Medulla oblongata (tissue), 1 donor: ENCODE measurements around the gene PSMD13.

Source experiments
- DNase-seq: peaks from one replicate; pipeline ENCODE4 v3.0.0-alpha.2; 2015; ENCODE audit errors: extremely low spot score

PSMD13 gene

DNA sequence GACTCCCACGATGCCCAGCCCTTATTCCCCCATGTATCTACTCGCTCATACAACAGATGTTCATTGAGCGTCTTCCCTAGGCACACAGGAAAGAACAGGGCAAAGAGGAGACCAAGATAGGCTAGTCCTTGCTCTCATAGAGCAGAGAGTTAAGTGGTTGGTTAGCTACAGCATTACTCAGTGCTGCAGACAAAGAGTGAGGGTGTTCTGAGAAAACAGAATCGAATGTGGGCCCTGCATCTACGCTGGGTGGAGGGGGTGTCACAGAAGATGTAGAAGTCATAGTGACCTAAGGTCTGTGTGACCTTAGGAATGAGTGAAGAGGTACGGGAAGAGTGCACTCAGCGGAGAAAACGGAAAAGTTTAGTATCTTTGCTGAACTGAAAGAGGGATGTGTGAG is 12.3 kb downstream of the PSMD13 start:
- DNase-seq = no peak

DNA sequence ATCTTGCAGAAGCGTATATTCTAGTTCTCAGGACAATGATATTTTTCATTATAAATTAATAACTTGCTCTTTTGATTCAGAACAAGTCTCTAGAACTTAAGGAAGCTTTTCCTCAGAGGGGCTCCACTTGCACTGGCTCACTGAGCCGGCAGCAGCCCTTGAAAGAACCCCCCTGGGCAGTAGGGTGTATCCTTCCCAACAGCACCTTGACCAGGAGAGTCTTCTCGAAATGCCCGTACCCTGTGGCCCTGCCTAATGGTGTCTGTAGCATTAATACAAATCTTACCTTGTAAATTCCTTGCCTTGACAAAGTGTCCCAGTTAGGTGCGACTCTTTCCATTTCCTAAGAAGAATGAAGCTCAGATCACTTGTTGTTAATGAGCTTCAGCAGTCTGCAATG is 13.5 kb downstream of the PSMD13 start:
- DNase-seq = no peak

DNA sequence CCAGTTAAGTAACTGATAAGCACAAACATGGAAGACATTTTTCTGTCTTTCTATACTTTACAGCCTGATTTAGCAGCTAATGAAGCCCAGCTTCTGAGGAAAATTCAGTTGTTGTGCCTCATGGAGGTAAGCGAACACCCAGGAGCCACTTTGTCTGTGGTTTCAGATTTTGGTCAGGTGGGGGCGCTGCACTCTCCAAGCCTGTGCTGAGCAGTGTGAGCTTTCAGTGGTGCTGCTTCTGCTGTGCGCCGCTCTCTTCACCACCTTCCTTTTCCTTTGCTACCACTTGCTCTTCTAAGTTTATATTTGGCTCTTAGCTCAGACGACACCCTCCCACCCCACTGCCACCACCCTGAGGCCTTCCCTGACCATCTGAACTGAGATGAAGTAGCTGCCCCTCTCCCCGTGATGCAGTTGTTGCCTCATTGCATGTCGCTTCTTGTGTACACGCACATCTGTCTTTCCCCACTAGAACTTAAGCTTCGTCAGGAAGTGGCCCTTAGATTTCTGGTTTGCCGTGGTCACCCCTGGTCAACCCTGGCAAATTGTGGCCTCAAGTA is 14.0 kb downstream of the PSMD13 start:
- DNase-seq = peak; percentile 45

DNA sequence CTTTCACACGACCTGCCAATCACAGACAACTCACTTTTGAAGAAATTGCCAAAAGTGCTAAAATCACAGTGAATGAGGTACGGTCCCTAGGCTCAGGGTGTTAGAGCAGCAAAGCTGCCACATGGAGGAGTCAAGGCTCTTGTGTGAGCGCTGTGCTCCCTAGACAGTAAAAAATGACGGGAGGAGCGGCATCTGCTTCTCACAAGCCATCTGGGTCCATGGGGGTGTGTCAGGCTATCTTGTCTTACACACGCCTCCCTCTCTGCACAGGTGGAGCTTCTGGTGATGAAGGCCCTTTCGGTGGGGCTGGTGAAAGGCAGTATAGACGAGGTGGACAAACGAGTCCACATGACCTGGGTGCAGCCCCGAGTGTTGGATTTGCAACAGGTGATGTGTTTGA is 14.8 kb downstream of the PSMD13 start:
- DNase-seq = no peak

DNA sequence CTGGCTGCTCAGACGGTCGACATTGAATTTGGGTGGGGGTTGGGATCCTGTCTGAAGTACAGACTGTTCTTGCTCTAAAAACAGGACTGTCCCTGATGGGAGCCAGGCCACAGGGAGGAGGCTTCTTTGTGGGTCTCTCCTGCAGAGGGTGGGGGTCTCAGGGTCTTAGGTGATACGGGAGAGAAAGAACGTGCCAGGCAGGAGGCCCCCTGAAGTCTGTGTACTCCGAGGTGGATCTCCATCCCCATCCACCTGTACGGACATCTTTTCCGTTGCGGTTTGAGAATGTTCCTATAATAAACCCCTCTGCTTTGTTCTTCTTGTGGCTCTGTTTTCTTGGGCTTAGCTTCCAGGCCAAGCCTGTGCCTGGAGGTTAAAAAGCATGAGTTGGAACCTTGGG is 15.9 kb downstream of the PSMD13 start:
- DNase-seq = no peak

DNA sequence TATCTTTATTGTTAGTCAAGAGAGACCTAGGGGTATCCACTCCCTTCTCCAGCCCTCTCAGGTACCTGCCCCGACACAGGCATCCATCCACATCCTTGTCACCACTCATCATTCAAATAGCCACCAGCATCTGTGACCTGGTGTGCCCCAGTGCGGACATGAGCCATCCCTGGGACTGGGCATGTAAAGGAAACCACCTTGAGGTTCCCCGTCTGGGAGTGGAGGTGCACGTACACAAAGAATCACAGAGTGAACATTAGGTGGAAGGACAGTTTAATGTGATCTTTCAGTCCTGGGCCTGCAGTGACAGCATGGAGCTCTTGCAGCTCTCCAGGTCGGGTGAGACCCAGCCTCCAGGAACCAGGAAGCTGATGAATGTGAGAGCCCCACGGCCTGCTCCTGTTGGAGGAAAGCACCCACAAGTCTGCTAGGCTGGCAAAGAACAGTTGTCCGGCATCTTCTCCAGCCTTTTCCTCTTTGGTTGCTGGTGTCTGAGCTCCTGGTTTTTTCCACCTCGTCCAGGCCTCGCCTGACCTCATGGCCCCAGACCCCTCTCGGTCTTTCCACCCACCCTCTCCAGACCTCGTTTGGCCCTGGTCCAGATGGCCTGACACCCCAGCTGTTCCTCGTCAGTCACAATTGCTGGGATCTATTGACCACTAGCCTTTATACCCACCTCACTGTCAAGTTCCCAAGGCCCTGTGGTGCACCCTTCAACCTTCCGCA is 16.5 kb downstream of the PSMD13 start:
- DNase-seq = no peak

DNA sequence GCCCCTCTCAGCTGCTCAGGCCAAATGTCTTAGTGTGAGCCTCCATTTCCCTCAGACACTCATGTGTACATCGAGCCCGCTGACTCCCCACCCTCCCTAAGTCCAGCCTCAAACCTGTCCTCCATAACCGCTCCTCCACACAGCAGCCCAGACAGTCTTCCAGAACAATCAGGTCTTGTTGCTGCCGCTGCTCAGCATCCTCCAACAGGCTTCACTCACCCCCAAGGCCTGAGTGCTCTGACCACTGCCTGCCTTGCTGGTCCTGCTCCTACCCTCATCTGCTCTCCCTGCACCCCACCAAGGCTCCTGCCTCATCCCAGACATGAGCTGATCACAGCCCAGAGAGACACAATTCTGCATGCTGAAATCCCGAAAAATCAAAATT is 17.1 kb downstream of the PSMD13 start:
- DNase-seq = no peak

DNA sequence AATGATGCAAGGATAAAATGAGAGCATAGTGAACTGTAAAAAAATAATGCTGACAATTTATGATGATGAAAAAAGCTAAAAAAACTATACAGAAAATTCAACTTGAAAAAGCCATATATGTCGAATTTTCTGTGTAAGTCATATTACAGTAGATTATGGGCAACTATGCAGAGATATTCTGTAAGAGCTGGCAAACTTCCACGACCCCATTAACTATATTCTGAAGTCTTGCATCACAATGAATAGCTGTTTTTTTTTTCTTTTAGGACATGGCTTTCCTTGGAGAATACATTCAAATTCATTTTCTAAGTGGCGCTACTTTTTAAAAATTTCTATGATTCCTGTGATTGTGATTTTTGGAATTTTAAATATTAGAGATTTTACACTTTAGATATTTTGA is 18.4 kb downstream of the PSMD13 start:
- DNase-seq = no peak

DNA sequence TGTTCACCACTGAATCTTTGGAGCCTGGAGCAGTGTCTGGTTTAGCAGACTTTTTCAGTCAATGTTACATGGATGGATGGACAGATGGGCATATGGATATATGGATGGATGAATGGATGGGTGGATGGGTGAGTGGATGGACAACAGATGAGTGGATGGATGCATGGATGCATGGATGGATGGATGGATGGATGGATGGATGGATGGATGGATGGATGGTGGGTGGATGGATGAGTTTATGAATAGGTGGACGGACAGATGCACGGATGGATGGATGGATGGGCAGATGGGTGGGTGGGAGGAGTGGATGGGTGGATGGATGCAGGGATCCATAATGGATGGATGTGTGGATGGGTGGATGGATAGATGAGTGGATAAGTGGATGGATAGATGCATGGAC is 19.0 kb downstream of the PSMD13 start:
- no peak for DNase-seq

DNA sequence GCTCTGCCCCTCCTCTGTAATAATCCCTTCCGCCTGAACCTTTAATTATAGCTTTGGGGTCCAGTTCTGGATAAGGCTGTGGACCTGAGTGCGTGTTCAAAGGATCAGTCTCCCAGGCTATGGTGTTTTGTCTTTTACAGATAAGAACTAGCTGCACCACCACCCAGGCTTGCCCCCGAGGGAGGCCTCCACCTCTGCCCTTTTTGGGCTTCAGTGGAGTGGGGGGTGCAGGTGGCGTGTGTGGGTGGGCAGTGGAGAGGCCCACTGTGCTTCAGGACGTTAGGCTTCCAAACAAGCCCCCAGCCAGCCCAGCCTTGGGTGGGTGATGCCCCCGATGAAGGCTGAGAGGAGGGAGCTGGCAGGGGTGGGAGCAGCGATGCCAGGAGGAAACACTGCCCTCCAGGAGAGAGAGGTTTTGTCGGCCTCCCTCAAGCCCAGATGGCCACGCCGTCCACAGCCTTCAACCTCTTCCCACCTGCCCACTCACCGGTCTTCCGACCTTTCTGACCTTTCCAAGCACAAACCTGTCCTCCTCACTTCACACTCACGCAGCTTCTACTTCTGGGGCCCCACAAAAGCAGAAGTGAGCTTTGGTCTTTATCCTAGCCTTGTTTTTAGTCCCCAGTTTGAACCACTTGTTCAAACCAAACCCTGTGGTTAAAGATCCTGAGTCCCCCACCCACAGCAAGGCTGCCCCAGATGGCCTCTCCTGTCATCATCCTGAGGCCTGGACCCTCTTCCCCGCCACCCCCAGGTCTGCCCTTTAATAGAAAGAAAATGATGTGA is 20.4 kb downstream of the PSMD13 start:
- DNase-seq = no peak

DNA sequence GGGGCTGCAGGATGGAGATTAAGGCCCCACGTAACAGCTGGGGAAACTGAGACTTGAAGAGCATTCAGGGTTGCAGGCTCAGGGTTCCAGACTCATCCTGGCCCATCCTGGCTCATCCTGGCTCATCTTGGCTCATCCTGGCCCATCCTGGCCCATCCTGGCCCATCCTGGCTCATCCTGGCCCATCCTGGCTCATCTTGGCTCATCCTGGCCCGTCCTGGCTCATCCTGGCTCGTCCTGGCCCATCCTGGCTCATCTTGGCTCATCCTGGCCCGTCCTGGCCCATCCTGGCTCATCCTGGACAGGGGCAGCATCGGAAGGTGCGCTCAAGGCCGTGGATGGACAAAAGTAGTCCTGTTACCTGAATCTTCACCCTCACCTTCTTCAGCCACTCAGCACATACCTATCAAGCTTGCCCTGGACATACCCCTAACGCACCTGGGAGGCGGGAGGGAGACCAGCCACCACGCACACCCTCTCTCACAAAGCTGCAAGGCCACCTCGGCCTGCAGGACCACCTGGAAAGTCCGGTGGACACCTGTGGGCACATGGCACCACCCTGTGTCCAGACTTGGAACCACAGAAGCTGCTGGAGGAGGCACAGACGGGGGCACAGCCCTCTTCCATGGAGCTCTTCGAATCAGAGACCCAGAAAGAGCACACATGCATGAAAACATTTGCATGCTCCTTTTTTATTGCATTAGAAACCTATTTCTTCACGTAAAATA is 21.2 kb downstream of the PSMD13 start:
- DNase-seq = no peak

DNA sequence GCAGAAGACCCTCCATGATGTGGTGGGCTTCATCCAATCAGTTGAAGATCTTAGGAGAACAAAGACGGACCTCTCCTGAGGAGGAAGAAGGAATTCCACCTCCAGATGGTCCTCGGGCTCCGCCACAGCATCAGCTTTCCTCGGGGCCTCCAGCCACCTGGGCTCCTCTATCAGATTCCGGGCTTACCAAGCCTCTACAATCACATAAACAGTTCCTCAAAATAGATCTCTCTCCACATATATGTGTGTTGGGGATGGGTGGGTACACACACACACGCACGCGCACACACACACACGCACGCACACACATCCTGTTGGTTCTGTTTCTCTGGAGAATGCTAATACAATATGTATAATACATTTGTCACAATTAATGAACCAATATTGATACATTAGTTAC is 22.6 kb downstream of the PSMD13 start:
- no peak for DNase-seq

DNA sequence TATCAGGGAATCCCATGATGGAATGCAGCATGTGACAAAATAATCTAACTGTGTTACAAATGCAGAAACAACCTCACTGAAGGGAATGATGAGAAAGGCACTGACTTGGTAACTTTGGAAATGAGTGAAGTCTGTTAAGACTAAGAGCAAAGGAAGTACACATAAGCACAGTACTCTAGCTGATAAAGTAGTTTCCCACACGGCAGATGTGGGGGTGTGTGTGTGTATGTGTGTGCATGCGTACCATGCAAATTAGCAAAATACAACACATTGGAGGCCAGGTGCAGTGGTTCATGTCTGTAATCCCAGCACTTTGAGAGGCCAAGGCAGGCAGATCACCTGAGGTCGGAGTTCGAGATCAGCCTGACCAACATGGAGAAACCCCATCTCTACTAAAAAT is 24.8 kb downstream of the PSMD13 start:
- no peak for DNase-seq

DNA sequence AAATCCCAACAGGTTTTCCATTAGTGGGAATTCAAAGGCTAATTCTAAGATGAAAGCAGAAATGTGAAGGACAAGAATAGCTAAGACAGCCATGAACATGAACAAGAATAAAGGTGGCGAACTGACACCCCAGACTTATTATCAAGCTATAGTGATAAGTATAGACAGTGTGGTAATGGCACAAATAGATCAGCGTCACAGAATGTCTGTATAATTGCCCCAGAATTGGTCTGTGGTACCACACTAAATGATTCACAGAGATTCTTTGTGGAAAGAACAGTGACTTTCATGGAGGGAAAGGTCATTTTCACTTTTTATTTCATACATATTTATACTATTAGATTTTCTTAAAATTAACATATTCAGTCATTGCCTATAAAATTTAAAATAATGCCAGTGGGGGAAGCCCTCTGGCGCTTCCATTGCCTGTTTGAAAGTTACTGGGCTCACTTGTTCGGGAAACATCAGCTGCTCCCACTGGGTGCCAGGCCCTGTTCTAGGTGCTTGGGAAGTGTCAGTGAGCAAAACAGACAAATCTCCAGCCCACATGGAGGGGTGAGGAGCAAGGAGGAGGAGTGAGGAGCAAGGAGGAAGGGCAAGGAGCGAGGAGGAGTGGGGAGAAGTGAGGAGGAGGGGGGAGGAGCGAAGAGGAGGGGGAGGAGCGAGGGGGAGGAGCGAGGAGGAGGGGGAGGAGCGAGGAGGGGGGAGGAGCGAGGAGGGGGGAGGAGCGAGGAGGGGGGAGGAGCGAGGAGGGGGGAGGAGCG is 30.1 kb downstream of the PSMD13 start:
- DNase-seq = no peak

DNA sequence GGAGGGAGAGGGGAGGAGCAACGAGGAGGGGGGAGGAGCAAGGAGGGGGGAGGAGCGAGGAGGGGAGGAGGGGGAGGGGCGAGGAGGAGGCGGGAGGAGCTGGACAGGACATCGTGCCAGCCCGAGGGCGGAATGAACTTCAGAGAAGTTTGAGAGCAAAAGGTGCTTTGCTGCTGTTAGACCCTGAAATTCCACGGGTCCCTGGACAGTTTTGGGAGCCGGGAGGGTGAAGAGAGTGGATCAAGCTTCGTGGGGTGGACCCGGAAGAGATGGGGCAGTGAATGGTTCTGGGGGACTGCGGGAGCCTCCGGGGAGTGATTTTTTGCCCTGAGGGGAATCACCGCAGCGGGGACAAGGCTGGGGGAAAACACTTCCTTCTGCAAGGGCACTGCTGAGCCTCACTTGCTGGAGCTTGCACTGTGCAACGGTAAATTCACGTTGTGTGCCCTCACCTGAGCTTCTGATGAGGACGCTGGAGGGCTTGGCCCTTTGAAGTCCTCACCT is 30.8 kb downstream of the PSMD13 start:
- DNase-seq = no peak

DNA sequence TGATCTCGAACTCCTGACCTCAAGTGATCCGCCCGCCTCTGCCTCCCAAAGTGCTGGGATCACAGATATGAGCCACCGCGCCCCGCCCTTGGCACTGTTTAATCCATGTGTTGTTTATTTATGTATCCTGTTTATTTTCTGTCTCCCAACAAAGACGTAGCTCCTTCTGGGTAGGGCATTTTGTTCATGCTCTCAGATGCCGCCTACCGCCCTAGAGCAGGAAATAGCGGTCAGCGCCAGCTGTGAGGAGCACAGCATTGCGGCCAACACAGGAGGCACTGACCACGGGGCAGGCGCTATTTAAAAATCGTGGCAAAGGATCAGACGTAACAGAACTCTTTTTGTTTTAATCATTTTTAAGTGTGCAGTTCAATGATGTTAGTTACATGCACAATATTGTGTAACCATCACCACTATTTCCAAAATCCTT is 32.0 kb downstream of the PSMD13 start:
- peak; percentile 77 for DNase-seq

DNA sequence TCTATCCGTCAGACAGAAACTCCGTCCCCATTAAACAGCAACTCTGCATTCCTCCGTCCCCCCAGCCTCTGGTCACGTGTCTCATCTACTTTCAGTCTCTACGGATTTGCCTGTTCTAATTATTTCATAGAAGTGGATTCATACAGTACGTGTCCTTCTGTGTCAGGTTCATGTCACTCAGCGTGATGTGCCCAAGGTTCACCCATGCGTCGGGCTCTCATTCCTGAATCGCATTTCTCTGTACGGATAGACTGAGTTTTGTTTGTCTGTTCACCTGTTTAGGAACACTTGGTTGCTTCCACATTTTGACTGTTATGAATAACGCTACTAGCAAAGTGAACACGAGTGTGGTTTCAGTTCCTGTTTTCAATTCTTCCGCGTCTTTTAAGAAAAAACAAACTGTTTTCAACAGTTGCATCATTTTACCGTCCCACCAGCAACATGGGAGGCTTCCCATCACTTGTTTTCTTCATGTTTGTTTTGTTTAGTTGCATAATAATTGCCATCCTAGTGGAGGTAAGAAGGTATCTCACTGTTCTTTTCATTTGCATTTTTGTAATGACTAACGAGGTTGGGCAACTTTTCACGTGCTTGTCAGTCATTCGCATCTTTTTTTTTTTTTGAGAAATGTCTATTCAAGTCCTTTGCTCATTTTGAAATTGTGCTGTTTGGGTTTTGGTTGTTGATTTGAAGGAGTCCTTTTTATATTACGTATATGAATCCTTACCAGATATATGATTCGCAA is 32.5 kb downstream of the PSMD13 start:
- DNase-seq = peak; percentile 80

DNA sequence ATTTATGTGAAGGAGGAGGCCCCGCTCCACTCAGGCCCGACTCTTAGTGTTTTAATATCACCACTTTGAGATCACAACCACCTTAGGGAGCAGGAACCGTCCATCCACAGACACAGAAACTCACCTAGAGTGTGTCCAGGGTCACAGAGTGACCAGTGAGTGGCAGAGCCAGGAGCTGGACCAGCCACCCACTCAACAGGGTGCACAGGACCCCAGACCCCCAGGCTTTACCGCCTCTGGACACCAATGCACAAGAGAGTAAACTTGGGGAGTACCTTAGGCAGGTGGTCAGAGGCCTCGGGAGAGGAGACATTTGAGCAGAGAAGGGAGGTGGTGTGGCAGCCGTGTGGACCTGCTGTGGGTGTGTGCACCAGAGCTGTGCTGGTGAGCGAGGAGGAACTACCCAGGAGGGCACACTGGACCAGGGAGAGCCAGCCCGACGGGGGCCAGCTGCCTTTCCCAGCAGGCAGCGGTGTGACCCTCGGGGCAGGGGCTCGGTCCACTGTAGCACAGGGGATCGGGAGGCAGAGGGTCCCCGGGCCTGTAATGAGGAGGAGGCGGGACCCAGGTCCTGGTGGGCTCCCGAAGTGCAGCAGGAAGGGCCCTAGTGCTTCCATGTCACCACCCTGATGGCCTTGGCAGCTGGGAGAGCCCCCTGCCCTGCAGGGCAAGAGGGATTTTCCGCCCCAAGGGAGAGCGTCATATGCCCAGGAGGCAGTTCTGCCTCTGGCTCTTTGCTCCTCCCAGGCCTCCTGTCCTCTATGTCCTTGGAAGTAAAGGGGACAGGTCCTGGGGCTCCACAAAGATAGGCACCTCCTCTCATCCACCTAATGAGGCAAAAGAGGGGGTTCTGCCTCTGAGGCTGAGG is 33.9 kb downstream of the PSMD13 start:
- DNase-seq = no peak

DNA sequence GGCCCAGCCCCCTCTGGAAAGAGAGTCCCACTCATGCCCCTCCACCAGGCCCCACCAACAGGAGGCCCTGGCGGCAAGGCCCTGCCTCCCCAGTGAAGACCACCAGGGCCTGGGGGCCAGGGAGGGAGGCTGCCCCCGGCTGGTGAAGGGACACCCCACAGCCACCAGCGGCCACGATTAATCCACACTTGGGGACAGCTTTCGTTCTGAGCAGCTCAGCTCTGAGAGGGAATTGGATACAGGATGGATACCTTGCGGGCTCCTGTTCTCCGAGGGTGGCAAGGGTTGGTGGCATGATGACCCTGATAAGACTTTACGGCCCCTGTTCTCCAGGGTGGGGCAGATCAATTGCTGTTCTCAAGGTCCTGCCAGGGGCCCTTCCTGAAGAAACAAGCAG is 34.5 kb downstream of the PSMD13 start:
- DNase-seq = no peak
